SK-N-SH (cell line): ENCODE results near the gene ASCC2. TPM values are rescaled to one million over a fixed set of nuclear protein-coding genes. Genes with fewer than 3 reads are reported as not detected.

Source experiments
- CTCF ChIA-PET: fragments of 300-600, 350-600 bp; formaldehyde crosslinking; extraction: SDS; loops from one replicate; lab custom pipeline; 2021; lab: Yijun Ruan, JAX
- POLR2A ChIA-PET: fragments of 350-600 bp; sonication (Branson Sonifier 250); formaldehyde crosslinking; extraction: SDS; loops from one replicate; lab custom pipeline; 2020; ENCODE audit warnings: antibody characterized with exemption, inconsistent platforms; lab: Yijun Ruan, JAX
- DNase-seq: peaks from one replicate; pipeline ENCODE4 v3.0.0; 2012
- H2AFZ ChIP-seq: fragments of 200-600 bp; sonication (generic); 2 replicates; pipeline ENCODE4 v1.8.1; 2016; ENCODE audit warnings: antibody characterized with exemption, mild to moderate bottlenecking, low read depth
- H3F3A ChIP-seq: fragments of 200-600 bp; sonication (generic); replicated peaks from 2 replicates; pipeline ENCODE3; 2016; ENCODE audit warnings: antibody characterized with exemption, mild to moderate bottlenecking; ENCODE audit not compliant: insufficient read depth
- H3K27ac ChIP-seq, 2 experiments: fragments of 200-500 bp in 1 of 2; fragments of 200-600 bp in 1 of 2; sonication (Bioruptor generic) in 1 of 2; sonication (generic), shearing (Covaris generic) in 1 of 2; 2 replicates each; pipeline versions ENCODE4 v1.5.1 to v1.6.1; 2014 to 2016; ENCODE audit warnings: low read depth in 2 of 2, inconsistent platforms in 1 of 2, low read length in 1 of 2, mild to moderate bottlenecking in 1 of 2, mixed read lengths in 1 of 2
- H3K27me3 ChIP-seq: fragments of 200-600 bp; sonication (generic), shearing (Covaris generic); 2 replicates; pipeline ENCODE4 v1.6.1; 2016; ENCODE audit warnings: mixed run types; ENCODE audit not compliant: insufficient read depth
- H3K36me3 ChIP-seq, 2 experiments: fragments of 200-500 bp in 1 of 2; fragments of 200-600 bp in 1 of 2; sonication (Bioruptor generic) in 1 of 2; sonication (generic) in 1 of 2; replicated peaks in 1 of 2; 2 replicates each; pipeline versions ENCODE3 to v1.5.1; 2014 to 2016; ENCODE audit warnings: low read length in 1 of 2, mild to moderate bottlenecking in 1 of 2; ENCODE audit not compliant: insufficient read depth in 2 of 2, control insufficient read depth in 1 of 2
- H3K4me1 ChIP-seq, 2 experiments: fragments of 200-500 bp in 1 of 2; fragments of 200-600 bp in 1 of 2; sonication (Bioruptor generic) in 1 of 2; sonication (generic), shearing (Covaris generic) in 1 of 2; 2 replicates each; pipeline versions ENCODE4 v1.5.1 to v1.6.1; 2014 to 2016; ENCODE audit warnings: low read depth in 1 of 2, low read length in 1 of 2, mixed run types in 1 of 2; ENCODE audit not compliant: insufficient read depth in 2 of 2, control insufficient read depth in 1 of 2
- H3K4me2 ChIP-seq: fragments of 200-600 bp; sonication (generic), shearing (Covaris generic); 2 replicates; pipeline ENCODE4 v1.6.1; 2017; ENCODE audit warnings: mixed run types
- H3K4me3 ChIP-seq, 2 experiments: fragments of 200-500 bp in 1 of 2; fragments of 200-600 bp in 1 of 2; sonication (Bioruptor generic) in 1 of 2; sonication (generic), shearing (Covaris generic) in 1 of 2; 2 replicates each; pipeline versions ENCODE4 v1.5.1 to v1.8.1; 2014 to 2016; ENCODE audit warnings: low read depth in 2 of 2, inconsistent platforms in 1 of 2, low read length in 1 of 2, mild to moderate bottlenecking in 1 of 2, mixed read lengths in 1 of 2, moderate library complexity in 1 of 2
- H3K79me2 ChIP-seq: fragments of 200-600 bp; sonication (generic); 2 replicates; pipeline ENCODE4 v1.8.1; 2017; ENCODE audit warnings: mild to moderate bottlenecking; ENCODE audit not compliant: insufficient read depth
- H3K9ac ChIP-seq: fragments of 200-600 bp; sonication (generic); 2 replicates; pipeline ENCODE4 v1.6.1; 2017; ENCODE audit warnings: mixed run types
- H3K9me2 ChIP-seq: fragments of 200-600 bp; sonication (generic); 2 replicates; pipeline ENCODE4 v1.6.1; 2017; ENCODE audit warnings: mixed run types
- H3K9me3 ChIP-seq: fragments of 200-600 bp; sonication (generic); 2 replicates; pipeline ENCODE4 v1.6.1; 2017; ENCODE audit warnings: mixed run types, mild to moderate bottlenecking, moderate library complexity
- H4K20me1 ChIP-seq: fragments of 200-600 bp; sonication (generic); 2 replicates; pipeline ENCODE4 v1.6.1; 2017; ENCODE audit warnings: mild to moderate bottlenecking, mixed run types; ENCODE audit not compliant: insufficient read depth
- CHD2 ChIP-seq: fragments of 150-350 bp; IDR thresholded peaks from 2 replicates; pipeline ENCODE4 v1.6.1; 2018; ENCODE audit warnings: low read length; ENCODE audit not compliant: partially characterized antibody
- ELF1 ChIP-seq: IDR thresholded peaks from 2 replicates; pipeline ENCODE4 v1.4.0; 2012
- EP300 ChIP-seq, 2 experiments: IDR thresholded peaks; 2 replicates each; pipeline versions ENCODE4 v1.4.0 to v1.6.1; 2012; ENCODE audit warnings: borderline replicate concordance in 1 of 2, low read depth in 1 of 2, low read length in 1 of 2
- EZH2phosphoT487 ChIP-seq: fragments of 200-600 bp; sonication (generic); IDR thresholded peaks from 2 replicates; pipeline ENCODE4 v1.6.1; 2017; ENCODE audit warnings: low read depth, mixed run types, mild to moderate bottlenecking, antibody characterized with exemption, moderate library complexity, borderline replicate concordance
- FOXJ3 ChIP-seq: sonication (generic); formaldehyde crosslinking; IDR thresholded peaks from 2 replicates; pipeline ENCODE4 v1.5.1; 2020; ENCODE audit warnings: mild to moderate bottlenecking, missing genetic modification reagents
- FOXM1 ChIP-seq: IDR thresholded peaks from 2 replicates; pipeline ENCODE4 v1.4.0; 2012; ENCODE audit warnings: low read depth, mild to moderate bottlenecking
- GATA2 ChIP-seq: sonication (generic); formaldehyde crosslinking; IDR thresholded peaks from 2 replicates; pipeline ENCODE4 v1.5.0; 2020; ENCODE audit warnings: mild to moderate bottlenecking, missing genetic modification reagents
- JUND ChIP-seq: IDR thresholded peaks from 2 replicates; pipeline ENCODE4 v1.4.0; 2012
- MEF2A ChIP-seq: IDR thresholded peaks from 2 replicates; pipeline ENCODE4 v1.4.0; 2012; ENCODE audit warnings: low read depth, borderline replicate concordance
- NRF1 ChIP-seq: IDR thresholded peaks from 2 replicates; pipeline ENCODE4 v1.6.1; 2012; ENCODE audit warnings: low read depth, mild to moderate bottlenecking, low read length
- POLR2AphosphoS5 ChIP-seq: IDR thresholded peaks from 2 replicates; pipeline ENCODE4 v1.6.1; 2012; ENCODE audit warnings: low read depth, low read length
- RAD21 ChIP-seq: IDR thresholded peaks from 2 replicates; pipeline ENCODE4 v1.6.1; 2012; ENCODE audit warnings: mild to moderate bottlenecking, low read length
- RXRA ChIP-seq: IDR thresholded peaks from 2 replicates; pipeline ENCODE4 v1.4.0; 2012; ENCODE audit warnings: low read depth, mild to moderate bottlenecking, borderline replicate concordance
- TEAD4 ChIP-seq: IDR thresholded peaks from 2 replicates; pipeline ENCODE4 v1.4.0; 2012; ENCODE audit warnings: mild to moderate bottlenecking, borderline replicate concordance; ENCODE audit not compliant: insufficient read depth
- YY1 ChIP-seq: IDR thresholded peaks from 2 replicates; pipeline ENCODE4 v1.4.0; 2012; ENCODE audit warnings: low read depth, mild to moderate bottlenecking
- WGBS: methylation state at CpG from one replicate; pipeline ENCODE4 v1.1.6; 2017; ENCODE audit warnings: low lambda C conversion rate; 5-methylcytosine and 5-hydroxymethylcytosine counted together
- polyA plus RNA-seq, 3 experiments: library from polyadenylated mRNA; depleted of rRNA; stranded (reverse); fragments of >200 nt; gene quantifications; 2 replicates each; pipeline ENCODE4 v1.2.3, GENCODE V29; 2012
- TF ChIP-seq, protein P1 (sequence below): IDR thresholded peaks from 2 replicates; pipeline ENCODE4 v1.4.0; 2012; ENCODE audit warnings: low read depth, borderline replicate concordance
- TF ChIP-seq, protein P2 (sequence below): fragments of 200-600 bp; sonication (generic); IDR thresholded peaks from 2 replicates; pipeline ENCODE4 v1.6.1; 2017; ENCODE audit warnings: antibody characterized with exemption, mild to moderate bottlenecking, moderate library complexity
- TF ChIP-seq, protein P3 (sequence below): IDR thresholded peaks from 2 replicates; pipeline ENCODE4 v1.4.0; 2012; ENCODE audit warnings: low read depth
- TF ChIP-seq, protein P4 (sequence below): fragments of 150-350 bp; IDR thresholded peaks from 2 replicates; pipeline ENCODE4 v1.6.1; 2017; ENCODE audit warnings: antibody characterized with exemption, low read length, low read depth, borderline replicate concordance
- TF ChIP-seq, protein P5 (sequence below): IDR thresholded peaks from 2 replicates; pipeline ENCODE4; 2012

Gene ASCC2
- polyA plus RNA-seq, 1 of the 3 experiments (the other 2 are of a cell fraction), result 82.0 TPM

DNA sequence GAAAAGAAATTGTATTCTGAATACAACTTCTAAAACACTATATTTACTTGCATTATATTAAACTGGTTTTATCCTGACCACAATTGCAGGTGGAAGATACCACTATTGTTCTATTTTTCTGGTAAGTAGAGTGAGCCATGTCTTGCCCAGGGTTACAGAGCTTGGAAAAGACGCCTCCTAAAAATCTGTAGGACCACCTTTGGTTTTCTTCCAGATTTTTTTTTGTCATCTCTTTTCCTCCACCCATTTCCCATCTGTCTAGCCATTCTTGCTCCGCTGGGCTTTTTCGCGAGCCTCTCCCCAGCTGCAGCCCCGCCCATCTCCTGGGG is 44.6 kb upstream of the ASCC2 start:
- H3K27me3 ChIP-seq, result no peaks in the 10 kb centered on the region
- no peak overlapping the region; a peak in 1 of 4 replicates for H3K27ac ChIP-seq
- peaks cover 33% of the 10 kb centered on the region for H4K20me1 ChIP-seq
- H3F3A ChIP-seq, result peaks cover 2% of the 10 kb centered on the region
- no peak overlapping the region for H2AFZ ChIP-seq
- H3K9me2 ChIP-seq, result no peaks in the 10 kb centered on the region
- H3K79me2 ChIP-seq, result peaks cover 42% of the 10 kb centered on the region
- H3K4me1 ChIP-seq, result peaks cover 5 to 16% of the 10 kb centered on the region in 2 experiments; a peak in 3 of 4 replicates
- peak overlapping the region; percentile 7 to 89; a peak in 2 of 4 replicates for H3K4me3 ChIP-seq
- ChIA-PET CTCF (interaction anchor here (0.6 to 1.5 kb wide), 7 partner anchors 9 to 206 kb away, joined by 3 to 6 read pairs (median 4); no protein-coding TSS in a partner anchor), POLR2A (no interaction called here)
- DNase-seq, result no peak
- WGBS, result 5% methylated on average over 5 of the region's 5 CpGs
- no peaks in the 10 kb centered on the region for H3K9me3 ChIP-seq
- H3K4me2 ChIP-seq, result no peak overlapping the region
- H3K9ac ChIP-seq, result no peak overlapping the region
- peaks cover 0 to 8% of the 10 kb centered on the region in 2 experiments for H3K36me3 ChIP-seq
- TF ChIP-seq RXRA (no peak), FOXM1 (no peak), ELF1 (no peak), EZH2phosphoT487 (no peak), EP300 (IDR thresholded peaks at IDR 0.05; ENCODE audit: borderline replicate concordance in 1 of 2, low read depth in 1 of 2, low read length in 1 of 2) (no peak), FOXJ3 (CRISPR knock-in tag) (no peak), GATA2 (CRISPR knock-in tag) (no peak), YY1 (no peak), MEF2A (no peak), POLR2AphosphoS5 (no peak), RAD21 (no peak), NRF1 (no peak), CHD2 (no peak), JUND (no peak), TEAD4 (no peak)
- TF ChIP-seq, protein P1, sequence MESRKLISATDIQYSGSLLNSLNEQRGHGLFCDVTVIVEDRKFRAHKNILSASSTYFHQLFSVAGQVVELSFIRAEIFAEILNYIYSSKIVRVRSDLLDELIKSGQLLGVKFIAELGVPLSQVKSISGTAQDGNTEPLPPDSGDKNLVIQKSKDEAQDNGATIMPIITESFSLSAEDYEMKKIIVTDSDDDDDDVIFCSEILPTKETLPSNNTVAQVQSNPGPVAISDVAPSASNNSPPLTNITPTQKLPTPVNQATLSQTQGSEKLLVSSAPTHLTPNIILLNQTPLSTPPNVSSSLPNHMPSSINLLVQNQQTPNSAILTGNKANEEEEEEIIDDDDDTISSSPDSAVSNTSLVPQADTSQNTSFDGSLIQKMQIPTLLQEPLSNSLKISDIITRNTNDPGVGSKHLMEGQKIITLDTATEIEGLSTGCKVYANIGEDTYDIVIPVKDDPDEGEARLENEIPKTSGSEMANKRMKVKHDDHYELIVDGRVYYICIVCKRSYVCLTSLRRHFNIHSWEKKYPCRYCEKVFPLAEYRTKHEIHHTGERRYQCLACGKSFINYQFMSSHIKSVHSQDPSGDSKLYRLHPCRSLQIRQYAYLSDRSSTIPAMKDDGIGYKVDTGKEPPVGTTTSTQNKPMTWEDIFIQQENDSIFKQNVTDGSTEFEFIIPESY, result no peak
- TF ChIP-seq, protein P2, sequence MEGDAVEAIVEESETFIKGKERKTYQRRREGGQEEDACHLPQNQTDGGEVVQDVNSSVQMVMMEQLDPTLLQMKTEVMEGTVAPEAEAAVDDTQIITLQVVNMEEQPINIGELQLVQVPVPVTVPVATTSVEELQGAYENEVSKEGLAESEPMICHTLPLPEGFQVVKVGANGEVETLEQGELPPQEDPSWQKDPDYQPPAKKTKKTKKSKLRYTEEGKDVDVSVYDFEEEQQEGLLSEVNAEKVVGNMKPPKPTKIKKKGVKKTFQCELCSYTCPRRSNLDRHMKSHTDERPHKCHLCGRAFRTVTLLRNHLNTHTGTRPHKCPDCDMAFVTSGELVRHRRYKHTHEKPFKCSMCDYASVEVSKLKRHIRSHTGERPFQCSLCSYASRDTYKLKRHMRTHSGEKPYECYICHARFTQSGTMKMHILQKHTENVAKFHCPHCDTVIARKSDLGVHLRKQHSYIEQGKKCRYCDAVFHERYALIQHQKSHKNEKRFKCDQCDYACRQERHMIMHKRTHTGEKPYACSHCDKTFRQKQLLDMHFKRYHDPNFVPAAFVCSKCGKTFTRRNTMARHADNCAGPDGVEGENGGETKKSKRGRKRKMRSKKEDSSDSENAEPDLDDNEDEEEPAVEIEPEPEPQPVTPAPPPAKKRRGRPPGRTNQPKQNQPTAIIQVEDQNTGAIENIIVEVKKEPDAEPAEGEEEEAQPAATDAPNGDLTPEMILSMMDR, result no peak
- TF ChIP-seq, protein P3, sequence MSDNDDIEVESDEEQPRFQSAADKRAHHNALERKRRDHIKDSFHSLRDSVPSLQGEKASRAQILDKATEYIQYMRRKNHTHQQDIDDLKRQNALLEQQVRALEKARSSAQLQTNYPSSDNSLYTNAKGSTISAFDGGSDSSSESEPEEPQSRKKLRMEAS, result no peak
- TF ChIP-seq, protein P4, sequence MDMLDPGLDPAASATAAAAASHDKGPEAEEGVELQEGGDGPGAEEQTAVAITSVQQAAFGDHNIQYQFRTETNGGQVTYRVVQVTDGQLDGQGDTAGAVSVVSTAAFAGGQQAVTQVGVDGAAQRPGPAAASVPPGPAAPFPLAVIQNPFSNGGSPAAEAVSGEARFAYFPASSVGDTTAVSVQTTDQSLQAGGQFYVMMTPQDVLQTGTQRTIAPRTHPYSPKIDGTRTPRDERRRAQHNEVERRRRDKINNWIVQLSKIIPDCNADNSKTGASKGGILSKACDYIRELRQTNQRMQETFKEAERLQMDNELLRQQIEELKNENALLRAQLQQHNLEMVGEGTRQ, result no peak
- TF ChIP-seq, protein P5, sequence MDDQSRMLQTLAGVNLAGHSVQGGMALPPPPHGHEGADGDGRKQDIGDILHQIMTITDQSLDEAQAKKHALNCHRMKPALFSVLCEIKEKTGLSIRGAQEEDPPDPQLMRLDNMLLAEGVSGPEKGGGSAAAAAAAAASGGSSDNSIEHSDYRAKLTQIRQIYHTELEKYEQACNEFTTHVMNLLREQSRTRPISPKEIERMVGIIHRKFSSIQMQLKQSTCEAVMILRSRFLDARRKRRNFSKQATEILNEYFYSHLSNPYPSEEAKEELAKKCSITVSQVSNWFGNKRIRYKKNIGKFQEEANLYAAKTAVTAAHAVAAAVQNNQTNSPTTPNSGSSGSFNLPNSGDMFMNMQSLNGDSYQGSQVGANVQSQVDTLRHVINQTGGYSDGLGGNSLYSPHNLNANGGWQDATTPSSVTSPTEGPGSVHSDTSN, result no peak
